Measurements from ENCODE around the gene S100A8.
"Not testable (repeated sequence)": the region's sequence is repeated elsewhere in the genome, so short reads cannot be mapped to it uniquely, and the experiment has no call there.

Gene S100A8

DNA sequence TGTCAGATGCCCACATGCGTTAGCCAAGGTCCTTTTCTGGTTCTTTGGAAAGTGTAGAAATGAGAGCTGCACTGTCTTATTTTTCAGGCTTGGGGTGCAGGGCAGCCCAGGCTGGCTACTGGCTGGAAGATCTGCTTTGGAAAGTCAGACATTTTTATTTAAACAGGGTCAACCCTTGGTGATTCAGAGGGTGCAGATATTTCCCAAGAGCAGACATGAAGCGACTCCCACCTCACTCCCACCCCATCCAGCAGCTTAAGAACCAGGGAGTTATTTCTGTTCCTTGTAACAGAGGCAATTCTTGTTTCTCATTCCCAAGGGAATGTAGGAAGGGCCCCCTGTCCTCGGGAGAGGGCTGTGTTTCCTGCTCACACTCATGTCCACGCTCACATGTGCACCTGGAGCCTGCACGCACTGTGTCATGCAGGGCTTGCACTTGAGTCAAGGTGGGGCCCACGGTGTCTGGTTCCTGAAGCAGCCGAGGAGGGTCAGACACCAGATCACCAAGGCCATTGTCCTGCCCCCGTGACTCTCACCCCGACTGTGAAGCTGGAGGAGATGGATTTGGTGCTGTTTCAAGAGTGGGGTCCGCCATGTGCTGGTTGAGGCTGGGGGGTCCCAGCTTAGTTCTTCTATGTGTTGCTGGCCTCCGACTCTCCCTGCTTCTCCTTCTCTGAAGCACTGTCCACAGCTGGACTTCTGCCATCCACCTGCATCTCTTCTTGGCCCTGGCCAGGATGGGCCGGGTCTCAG, 26.4 kb upstream of the S100A8 start:
- DNase-seq (ENCODE audit: low read depth), result no peak
- TF ChIP-seq, protein P1, sequence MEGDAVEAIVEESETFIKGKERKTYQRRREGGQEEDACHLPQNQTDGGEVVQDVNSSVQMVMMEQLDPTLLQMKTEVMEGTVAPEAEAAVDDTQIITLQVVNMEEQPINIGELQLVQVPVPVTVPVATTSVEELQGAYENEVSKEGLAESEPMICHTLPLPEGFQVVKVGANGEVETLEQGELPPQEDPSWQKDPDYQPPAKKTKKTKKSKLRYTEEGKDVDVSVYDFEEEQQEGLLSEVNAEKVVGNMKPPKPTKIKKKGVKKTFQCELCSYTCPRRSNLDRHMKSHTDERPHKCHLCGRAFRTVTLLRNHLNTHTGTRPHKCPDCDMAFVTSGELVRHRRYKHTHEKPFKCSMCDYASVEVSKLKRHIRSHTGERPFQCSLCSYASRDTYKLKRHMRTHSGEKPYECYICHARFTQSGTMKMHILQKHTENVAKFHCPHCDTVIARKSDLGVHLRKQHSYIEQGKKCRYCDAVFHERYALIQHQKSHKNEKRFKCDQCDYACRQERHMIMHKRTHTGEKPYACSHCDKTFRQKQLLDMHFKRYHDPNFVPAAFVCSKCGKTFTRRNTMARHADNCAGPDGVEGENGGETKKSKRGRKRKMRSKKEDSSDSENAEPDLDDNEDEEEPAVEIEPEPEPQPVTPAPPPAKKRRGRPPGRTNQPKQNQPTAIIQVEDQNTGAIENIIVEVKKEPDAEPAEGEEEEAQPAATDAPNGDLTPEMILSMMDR (IDR thresholded peaks at IDR 0.05; ENCODE audit: insufficient read depth, low read depth, low read length, missing control alignments), result no peak
- H3K4me3 ChIP-seq (ENCODE audit: low read depth, low read length), result no peak overlapping the region

DNA sequence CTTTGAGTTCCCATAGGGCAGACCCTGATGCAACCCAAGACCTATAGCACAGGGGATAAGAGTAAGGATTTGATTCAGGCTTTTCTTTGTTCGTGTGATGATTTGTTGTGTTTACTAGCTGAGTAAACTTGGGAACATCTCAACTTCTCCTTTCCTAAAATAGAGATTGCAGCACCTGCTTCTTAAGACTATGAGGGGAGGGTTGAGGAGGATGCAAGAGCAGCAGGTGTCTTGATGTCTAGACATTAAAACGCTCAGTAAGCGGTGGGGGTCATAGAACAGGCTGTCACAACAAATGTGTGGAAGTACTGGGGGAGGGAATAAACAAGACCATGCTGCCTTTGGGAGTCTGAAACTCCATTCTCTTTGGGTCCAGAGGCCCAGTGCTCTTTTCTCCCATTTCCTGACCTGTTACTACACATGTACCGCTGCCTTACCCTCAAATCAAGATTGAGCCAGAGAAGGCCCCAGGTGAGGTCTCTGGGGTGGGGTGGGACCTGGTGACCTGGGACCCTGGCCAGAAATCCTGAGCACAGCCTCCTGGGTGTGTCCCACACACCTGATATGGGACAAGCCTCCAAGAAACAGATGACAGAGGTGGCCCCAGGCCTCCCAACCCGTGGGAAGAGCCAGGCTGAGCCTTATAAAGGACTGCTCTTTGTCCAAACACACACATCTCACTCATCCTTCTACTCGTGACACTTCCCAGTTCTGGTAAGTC, 25.1 kb upstream of the S100A8 start, which contains the start of gene S100A7A:
Gene S100A7A, plus strand, starts transcription at position 671 of the 721 bp plus-strand sequence. CDS start 1,563 bp downstream, outside the sequence.
- TF ChIP-seq, protein P1 (IDR thresholded peaks at IDR 0.05; ENCODE audit: insufficient read depth, low read depth, low read length, missing control alignments), result no peak
- peak; percentile 8 for DNase-seq (ENCODE audit: low read depth)
- no peak within 1 kb of the TSS for H3K4me3 ChIP-seq (ENCODE audit: low read depth, low read length)

DNA sequence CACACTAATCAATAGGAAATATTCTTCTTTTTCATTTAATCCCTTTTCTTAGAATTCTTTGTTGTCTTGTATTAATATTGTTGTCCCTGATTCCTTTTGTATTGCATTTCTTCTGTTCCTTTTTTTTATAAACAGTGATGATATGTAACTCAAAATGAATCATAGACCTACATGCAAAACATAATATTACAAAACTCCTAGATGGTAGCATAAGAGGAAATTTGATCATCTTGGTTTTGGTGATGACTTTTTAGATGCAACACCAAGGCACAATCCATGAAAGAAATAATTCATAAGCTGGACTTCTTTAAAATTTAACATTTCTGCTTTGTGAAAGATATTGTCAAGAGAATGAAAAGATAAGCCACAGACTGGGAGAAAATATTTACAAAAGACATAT, 23.1 kb upstream of the S100A8 start:
- DNase-seq (ENCODE audit: low read depth); H3K4me3 ChIP-seq (ENCODE audit: low read depth, low read length): not testable (repeated sequence)

DNA sequence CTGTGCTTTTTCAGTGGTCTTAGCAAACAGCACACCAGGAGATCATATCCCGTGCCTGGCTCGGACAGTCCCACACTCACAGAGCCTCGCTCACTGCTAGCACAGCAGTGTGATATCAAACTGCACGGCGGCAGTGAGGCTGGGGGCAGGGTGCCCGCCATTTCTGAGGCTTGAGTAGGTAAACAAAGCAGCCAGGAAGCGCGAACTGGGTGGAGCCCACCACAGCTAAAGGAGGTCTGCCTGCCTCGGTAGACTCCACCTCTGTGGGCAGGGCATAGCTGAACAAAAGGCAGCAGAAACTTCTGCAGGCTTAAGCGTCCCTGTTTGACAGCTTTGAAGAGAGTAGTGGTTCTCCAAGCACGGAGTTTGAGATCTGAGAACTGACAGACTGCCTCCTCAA, 16.4 kb upstream of the S100A8 start:
- H3K4me3 ChIP-seq (ENCODE audit: low read depth, low read length); DNase-seq (ENCODE audit: low read depth): not testable (repeated sequence)

DNA sequence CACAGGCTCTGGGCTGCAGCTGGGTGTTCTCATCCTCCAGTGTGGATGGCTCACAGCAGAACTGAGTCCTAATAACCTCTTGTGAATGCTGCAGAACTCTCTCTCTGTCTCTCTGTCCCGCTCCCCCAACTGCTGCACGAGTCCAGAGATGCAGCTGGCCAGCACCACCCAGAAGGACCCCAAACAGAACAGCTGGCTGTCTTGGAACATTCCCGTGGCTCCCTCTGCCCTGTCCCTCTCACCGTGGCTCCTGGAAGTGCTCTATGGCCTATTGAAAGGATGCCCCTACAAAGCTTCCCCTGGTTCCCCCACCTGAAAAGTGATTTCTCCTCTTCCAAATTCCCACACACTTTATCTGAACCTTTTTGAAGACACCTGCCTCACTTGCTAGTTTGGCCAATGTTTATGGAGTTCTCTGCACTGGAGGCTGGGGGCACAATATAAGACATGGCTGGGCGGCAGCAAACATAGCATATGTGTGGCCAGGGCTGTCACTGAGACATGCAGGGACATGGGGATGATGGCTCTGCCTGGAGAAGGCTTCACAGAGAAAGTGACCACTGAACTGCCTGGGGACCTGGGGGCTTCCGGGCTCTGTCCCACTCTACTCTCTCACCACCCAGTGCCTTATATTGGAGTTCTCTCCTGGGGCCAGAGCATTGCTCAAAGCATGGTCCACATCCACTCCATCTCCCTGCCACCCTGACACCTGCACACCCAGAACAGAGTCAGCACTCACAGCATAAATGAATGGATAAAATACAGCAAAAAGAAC, 15.1 kb upstream of the S100A8 start:
- DNase-seq (ENCODE audit: low read depth); H3K4me3 ChIP-seq (ENCODE audit: low read depth, low read length): not testable (repeated sequence)

DNA sequence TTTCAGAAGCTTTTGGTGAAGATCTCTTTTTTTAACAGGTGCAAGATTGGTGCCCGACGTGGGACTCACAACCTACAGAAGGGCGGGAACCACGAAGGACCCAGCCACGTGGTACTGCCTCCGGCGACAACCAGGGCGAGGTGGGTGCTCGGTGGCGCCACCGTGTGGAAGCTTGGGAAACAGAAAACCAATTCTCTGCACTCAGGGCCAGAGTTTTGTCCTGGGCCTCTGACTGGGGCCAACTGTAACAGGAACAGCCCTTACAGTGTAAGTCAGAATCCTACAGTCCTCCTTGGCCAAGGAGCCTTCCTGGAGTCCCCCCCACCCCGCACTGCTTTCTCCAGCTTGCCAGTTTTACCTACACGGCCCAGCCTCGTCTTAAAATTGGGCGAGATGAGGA, 13.9 kb upstream of the S100A8 start:
- TF ChIP-seq, protein P1 (IDR thresholded peaks at IDR 0.05; ENCODE audit: insufficient read depth, low read depth, low read length, missing control alignments), result peak; percentile 55
- peak; percentile 38 for DNase-seq (ENCODE audit: low read depth)
- H3K4me3 ChIP-seq (ENCODE audit: low read depth, low read length), result no peak overlapping the region

DNA sequence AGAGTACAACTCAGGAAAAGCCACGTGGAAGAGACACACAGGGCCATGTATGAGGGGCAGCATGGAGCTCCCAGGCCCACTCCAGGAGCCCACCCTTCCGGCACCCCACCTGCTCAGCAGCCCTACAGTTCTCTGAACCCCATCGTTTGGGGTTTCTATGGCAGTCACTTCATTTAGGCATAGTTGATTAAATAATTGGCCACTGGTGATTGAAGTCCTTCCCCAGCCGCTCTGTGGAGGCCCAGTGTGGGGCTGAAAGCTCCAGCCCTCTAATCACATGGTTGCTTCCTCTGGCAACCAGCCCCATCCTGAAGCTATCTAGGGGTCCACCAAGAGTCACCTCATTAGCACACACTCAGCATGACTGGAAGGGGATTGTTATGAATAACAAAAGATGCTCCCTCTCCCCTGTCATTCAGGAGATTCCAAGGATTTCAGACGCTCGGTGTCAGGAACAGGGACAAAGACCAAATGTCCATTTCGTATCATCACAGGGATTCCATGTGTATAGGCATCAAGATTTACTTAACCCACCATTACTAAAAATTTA, 13.3 kb upstream of the S100A8 start:
- DNase-seq (ENCODE audit: low read depth), result no peak
- no peak overlapping the region for H3K4me3 ChIP-seq (ENCODE audit: low read depth, low read length)
- TF ChIP-seq, protein P1 (IDR thresholded peaks at IDR 0.05; ENCODE audit: insufficient read depth, low read depth, low read length, missing control alignments), result no peak

DNA sequence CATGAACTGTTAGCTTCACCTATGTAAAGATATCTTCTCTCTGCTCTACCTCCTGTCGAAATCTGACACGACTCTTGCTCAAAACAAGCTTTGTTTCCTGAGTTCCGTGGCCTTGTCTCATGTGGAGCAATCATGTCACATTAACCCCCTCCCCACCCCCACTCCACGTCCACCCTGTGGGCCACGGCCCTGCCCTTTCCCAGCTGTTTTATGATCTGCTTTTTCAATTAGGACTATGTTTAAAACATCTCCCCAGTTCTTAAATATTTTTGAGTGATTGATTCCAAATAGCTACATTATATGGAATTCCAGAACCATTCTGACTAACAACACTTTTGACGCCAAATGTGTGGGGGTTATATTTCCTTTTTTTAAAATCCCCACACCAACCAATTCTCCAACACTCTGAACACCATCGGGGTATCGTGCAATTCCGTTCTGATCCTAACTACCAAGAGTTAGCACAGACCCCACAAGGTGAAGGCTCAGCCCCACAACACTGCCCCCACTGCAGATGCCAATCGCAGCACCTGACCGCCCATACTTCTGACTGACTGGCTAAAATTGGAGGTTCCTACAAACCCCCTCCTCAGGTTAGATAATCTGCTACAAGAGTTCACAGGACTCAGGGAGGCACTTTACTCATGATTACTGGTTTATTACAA, 12.7 kb upstream of the S100A8 start:
- H3K4me3 ChIP-seq (ENCODE audit: low read depth, low read length), result no peak overlapping the region
- TF ChIP-seq, protein P1 (IDR thresholded peaks at IDR 0.05; ENCODE audit: insufficient read depth, low read depth, low read length, missing control alignments), result no peak
- no peak for DNase-seq (ENCODE audit: low read depth)

Measured in GM12865 (cell line).